Measurements from ENCODE around the gene PGAP2.

Gene PGAP2

DNA sequence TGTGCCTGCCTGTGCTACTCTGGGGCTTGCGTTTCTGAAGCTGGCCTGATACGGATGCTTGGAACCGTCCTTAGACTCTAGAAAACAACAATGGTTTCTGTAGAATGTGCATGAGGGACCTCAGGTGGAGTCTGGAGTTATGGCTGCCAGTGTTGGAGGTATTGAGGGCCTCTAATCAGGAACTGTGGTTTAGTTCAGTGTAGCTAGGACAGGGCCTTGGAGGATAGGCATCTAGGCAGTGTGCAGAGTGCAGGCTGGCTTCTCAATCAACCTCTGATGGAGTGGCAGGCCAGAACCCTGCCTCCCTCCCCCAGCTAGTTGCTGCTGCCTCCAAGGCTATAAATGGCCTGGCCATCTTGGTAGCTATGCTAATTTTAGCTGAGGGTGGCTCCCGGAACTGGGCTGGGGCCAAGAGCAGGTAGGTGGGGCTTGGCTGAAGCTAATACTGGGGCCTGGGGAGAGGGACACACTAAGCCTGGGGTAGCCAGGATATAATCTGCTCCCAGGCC, 51.1 kb downstream of the PGAP2 start:
- DNase-seq: peak; percentile 75

DNA sequence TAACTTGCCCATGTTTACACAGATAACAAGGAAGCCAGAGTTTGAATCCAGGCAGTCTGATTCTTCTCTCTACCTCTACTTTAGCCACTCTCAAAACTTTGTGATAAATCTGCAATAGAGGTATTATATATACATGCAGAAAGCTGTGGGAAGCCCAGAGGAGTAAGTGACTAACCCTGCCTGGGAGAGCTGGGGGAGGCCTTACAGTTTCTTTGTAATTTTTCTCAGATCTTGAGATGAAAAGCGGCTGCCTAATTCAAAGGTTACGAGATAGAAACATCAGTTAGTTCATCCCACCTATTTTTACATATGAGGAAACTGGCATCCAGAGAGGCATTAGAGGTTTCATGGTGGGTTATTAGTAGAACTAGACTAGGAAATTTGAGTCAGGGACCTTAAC, 52.0 kb downstream of the PGAP2 start:
- no peak for DNase-seq

DNA sequence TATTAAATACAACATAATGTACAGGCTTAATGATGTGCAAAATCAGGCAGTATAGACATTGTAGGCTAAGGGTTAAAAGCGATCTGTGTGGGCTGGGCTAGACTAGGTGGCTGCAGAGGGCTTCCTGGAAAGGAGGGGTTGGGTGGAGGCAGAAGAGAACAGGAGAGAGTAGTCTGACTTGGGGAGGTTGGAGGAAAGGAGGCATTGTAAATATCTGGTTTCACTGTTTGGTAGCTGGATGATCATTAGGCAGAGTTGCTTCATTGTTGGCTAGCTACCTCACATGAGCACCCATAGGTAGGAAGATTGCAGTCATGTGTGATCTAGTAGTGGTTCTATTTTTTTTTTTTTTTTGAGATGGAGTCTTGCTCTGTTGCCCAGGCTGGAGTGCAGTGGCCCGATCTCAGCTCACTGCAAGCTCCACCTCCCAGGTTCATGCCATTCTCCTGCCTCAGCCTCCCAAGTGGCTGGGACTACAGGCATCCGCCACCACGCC, 52.6 kb downstream of the PGAP2 start:
- DNase-seq: peak; percentile 81

- DNase-seq: peak; percentile 63
Observed at GRCh38 chr11:3861683-3862082, 53.3 kb downstream of the PGAP2 start.

DNA sequence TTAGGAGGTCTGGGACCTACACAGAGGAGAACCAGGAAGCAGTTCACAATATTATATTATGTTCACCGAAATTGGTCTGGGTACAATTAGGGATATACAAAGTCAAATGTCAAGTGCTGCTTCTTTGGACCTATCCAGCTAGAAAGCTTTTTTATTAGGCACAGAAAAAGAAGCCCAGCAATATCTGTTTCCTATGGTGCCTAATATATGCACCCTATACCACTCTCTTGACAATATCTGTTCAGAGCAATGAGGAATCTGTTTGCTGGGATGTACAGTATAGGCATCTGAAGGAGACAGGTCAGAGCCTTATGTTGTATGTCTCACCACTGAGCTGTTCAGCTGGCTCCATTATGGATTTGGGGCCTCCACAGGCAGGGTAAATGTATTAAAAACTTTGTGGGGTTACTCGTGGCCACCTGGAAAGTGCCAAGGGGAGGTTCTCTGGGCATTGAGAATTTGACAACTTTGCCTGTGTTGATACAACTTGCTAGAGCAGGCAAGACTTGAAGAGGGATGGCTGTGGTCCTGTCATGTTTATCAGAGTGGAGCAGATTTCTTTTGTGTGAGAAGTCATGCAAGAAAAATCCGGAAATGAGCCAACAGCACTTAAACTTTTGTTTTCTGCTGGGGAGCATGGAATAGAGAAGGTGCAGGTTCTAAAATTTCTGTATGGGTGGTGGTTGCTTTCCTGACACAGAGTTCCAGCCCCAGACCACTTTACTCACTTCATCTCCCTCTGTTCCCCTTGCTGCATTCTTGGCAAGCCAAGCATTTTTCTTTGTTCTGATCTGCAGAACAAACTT, 57.2 kb downstream of the PGAP2 start:
- DNase-seq: peak; percentile 91

DNA sequence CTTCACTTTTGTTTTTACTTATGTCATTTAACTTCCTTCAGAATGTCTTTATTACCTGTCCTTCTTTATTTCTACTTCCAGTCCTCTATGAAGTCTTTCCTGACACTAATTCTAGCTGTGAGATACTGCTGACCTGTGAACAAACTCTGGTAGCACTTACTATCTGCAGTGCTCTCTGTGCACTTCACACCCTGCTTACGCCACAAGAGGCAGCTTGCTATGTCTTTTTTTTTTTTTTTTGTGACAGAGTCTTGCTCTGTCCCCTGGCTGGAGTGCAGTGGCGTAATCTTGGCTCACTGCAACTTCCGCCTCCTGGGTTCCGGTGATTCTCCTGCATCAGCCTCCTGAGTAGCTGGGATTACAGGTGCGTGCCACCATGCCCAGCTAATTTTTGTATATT, 57.8 kb downstream of the PGAP2 start:
- peak; percentile 80 for DNase-seq

DNA sequence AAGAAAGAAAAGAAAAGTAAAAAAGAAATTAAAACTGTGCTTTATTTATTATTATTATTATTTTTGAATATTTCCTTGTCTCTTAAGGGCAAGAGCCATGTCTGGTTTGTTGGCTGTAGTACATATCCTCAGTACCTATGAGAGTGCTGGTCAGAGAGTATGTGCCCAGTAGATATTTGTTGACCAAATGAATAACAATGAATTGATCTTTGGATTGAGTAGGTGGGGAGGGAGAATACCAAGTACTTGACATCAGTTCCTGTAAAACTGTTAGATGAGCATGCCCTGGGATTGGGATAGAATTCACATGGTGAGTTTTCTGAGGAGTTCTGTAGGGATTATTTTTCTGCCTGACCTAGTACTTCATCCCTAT, 58.5 kb downstream of the PGAP2 start:
- DNase-seq: no peak

GRCh38 chr11:3867209-3868091, 59.1 kb downstream of the PGAP2 start:
- DNase-seq: peak; percentile 85

- DNase-seq: peak; percentile 46
Observed at GRCh38 chr11:3873712-3874349, 65.5 kb downstream of the PGAP2 start.

Measured in hematopoietic multipotent progenitor cell treated with erythropoietin and hydrocortisone succinate and interleukin-3 and kit ligand, for 6 days (in vitro differentiated cells).